Stimulated activated effector memory CD8-positive, alpha-beta T cell treated with anti-CD3 and anti-CD28 coated beads, Interleukin-12 subunit alpha, Interleukin-12 subunit beta, amount 100 ng/mL, for 72 hours (primary cell): Measurements from ENCODE around the gene NEB.
"Not testable (repeated sequence)": the region's sequence is repeated elsewhere in the genome, so short reads cannot be mapped to it uniquely, and the experiment has no call there.

ENCODE experiments used
- ATAC-seq: fragments of 150-1000 bp; cut with Tn5 transposase; 2 replicates; pipeline ENCODE4 v1.10.0; 2021
- DNase-seq, 2 donors: peaks; one replicate each; pipeline ENCODE4 v3.0.0; 2021 to 2022; ENCODE audit warnings: low spot score in 2 of 2
- H3K27ac Mint-ChIP-seq: one replicate; pipeline ENCODE4 v1.8.0; 2022; ENCODE audit warnings: mild to moderate bottlenecking, mixed read lengths
- H3K36me3 Mint-ChIP-seq: one replicate; pipeline ENCODE4 v1.8.0; 2022; ENCODE audit warnings: mild to moderate bottlenecking, mixed read lengths
- H3K4me1 Mint-ChIP-seq: one replicate; pipeline ENCODE4 v1.8.0; 2022; ENCODE audit warnings: mixed read lengths
- H3K4me3 Mint-ChIP-seq: one replicate; pipeline ENCODE4 v1.8.0; 2022; ENCODE audit warnings: mild to moderate bottlenecking, mixed read lengths
- H3K9me3 Mint-ChIP-seq: one replicate; pipeline ENCODE4 v1.8.0; 2022; ENCODE audit warnings: mixed read lengths

Gene NEB

GRCh38 chr2:151559431-151559830 is 174.8 kb downstream of the NEB start:
- H3K4me3 Mint-ChIP-seq, DNase-seq, ATAC-seq, H3K27ac Mint-ChIP-seq, H3K36me3 Mint-ChIP-seq, H3K9me3 Mint-ChIP-seq, H3K4me1 Mint-ChIP-seq: not testable (repeated sequence)

- not testable (repeated sequence) for H3K36me3 Mint-ChIP-seq, H3K9me3 Mint-ChIP-seq, ATAC-seq, H3K4me3 Mint-ChIP-seq, H3K27ac Mint-ChIP-seq, H3K4me1 Mint-ChIP-seq, DNase-seq
Measured at GRCh38 chr2:151557883-151558282, 176.4 kb downstream of the NEB start.

- Mint-ChIP-seq H3K36me3 (no peaks in the 10 kb centered on the region), H3K27ac (no peak overlapping the region), H3K9me3 (no peaks in the 10 kb centered on the region), H3K4me1 (no peaks in the 10 kb centered on the region), H3K4me3 (no peak overlapping the region)
- no peak for DNase-seq
- ATAC-seq, result peak; percentile 45
Measured at GRCh38 chr2:151556121-151556520, 178.2 kb downstream of the NEB start.

DNA sequence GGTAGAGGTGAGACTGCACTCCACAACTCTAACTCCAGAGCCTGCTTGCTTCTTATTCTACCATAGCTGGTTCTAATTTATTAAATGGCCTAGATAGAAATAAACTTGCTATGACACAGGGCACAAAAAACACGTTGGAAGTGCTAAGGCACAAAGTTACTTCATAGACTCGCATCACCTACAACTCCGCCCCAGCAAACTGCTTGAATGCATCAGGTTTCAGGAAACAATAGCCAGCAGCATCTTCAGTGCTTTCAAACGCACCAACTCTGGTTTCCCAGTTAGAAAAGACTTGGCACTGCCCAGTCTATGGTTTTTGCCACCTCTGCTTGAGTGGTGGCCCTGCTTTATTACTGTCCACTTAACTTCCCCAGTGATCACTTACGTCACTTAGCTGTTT is 182.0 kb downstream of the NEB start:
- no peak overlapping the region for H3K4me3 Mint-ChIP-seq
- no peaks in the 10 kb centered on the region for H3K9me3 Mint-ChIP-seq
- ATAC-seq (no peak), DNase-seq (no peak)
- no peaks in the 10 kb centered on the region for H3K36me3 Mint-ChIP-seq
- H3K27ac Mint-ChIP-seq, result no peak overlapping the region
- no peaks in the 10 kb centered on the region for H3K4me1 Mint-ChIP-seq

DNA sequence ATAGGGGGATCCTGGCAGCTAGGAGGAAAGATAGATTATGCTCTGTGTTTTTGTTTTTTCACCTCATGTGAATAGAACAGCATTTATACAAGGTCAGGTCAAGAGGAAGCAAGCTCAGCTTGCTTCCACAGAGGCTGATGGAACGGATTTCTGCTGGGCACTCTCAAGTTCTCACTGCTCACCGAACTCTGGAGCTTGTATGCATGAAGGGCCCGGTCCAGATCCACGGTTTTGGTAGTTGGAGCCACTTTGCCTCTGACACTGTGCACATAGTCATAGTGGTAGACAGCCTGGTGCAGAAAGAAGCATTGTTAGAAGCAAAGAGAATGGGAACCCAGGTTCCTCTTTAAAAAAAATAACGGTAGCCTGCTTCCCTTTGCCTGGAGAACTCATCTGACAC is 182.7 kb downstream of the NEB start:
- no peak for ATAC-seq
- Mint-ChIP-seq H3K36me3 (no peaks in the 10 kb centered on the region), H3K9me3 (no peaks in the 10 kb centered on the region), H3K4me3 (no peak overlapping the region), H3K27ac (no peak overlapping the region), H3K4me1 (no peaks in the 10 kb centered on the region)
- no peak for DNase-seq

- no peak overlapping the region for H3K4me3 Mint-ChIP-seq
- H3K36me3 Mint-ChIP-seq, result no peaks in the 10 kb centered on the region
- H3K9me3 Mint-ChIP-seq, result no peaks in the 10 kb centered on the region
- DNase-seq, result no peak
- no peak overlapping the region for H3K27ac Mint-ChIP-seq
- no peaks in the 10 kb centered on the region for H3K4me1 Mint-ChIP-seq
- no peak for ATAC-seq
Measured at GRCh38 chr2:151549191-151549590, 185.1 kb downstream of the NEB start.

DNA sequence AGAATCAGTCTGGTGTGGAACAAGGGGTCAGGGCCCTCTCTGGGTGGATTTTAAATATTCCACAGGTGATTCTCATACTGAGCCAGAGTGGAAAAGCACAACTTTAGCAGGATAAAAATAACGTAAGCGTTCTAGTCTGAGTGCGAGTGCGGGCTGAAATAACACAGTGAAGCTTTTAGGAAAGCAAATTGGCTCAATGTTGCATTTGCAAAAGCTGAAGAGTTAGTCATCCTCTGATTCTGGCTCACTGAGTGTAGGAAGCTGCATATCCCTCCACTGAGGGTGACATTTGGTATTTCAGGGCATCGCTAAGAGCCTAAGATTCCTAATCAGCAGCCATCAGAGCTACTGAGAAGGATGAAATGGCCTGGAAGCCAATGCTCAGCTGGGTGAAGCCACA is 189.8 kb downstream of the NEB start:
- Mint-ChIP-seq H3K4me1 (no peaks in the 10 kb centered on the region), H3K9me3 (no peaks in the 10 kb centered on the region), H3K4me3 (no peak overlapping the region), H3K27ac (no peak overlapping the region), H3K36me3 (no peaks in the 10 kb centered on the region)
- no peak for DNase-seq
- ATAC-seq, result no peak

GRCh38 chr2:151543876-151544275 is 190.4 kb downstream of the NEB start:
- H3K27ac Mint-ChIP-seq, result no peak overlapping the region
- H3K36me3 Mint-ChIP-seq, result no peaks in the 10 kb centered on the region
- no peaks in the 10 kb centered on the region for H3K9me3 Mint-ChIP-seq
- DNase-seq, result no peak
- no peaks in the 10 kb centered on the region for H3K4me1 Mint-ChIP-seq
- no peak for ATAC-seq
- no peak overlapping the region for H3K4me3 Mint-ChIP-seq

- Mint-ChIP-seq H3K27ac (no peak overlapping the region), H3K9me3 (no peaks in the 10 kb centered on the region), H3K4me3 (no peak overlapping the region), H3K36me3 (no peaks in the 10 kb centered on the region), H3K4me1 (no peaks in the 10 kb centered on the region)
- no peak for ATAC-seq
- DNase-seq, result no peak
Measured at GRCh38 chr2:151534001-151534400, 200.3 kb downstream of the NEB start.

- Mint-ChIP-seq H3K27ac (no peak overlapping the region), H3K9me3 (no peaks in the 10 kb centered on the region), H3K4me1 (no peaks in the 10 kb centered on the region), H3K36me3 (no peaks in the 10 kb centered on the region), H3K4me3 (no peak overlapping the region)
- DNase-seq (no peak), ATAC-seq (no peak)
Measured at GRCh38 chr2:151533127-151533526, 201.1 kb downstream of the NEB start.

DNA sequence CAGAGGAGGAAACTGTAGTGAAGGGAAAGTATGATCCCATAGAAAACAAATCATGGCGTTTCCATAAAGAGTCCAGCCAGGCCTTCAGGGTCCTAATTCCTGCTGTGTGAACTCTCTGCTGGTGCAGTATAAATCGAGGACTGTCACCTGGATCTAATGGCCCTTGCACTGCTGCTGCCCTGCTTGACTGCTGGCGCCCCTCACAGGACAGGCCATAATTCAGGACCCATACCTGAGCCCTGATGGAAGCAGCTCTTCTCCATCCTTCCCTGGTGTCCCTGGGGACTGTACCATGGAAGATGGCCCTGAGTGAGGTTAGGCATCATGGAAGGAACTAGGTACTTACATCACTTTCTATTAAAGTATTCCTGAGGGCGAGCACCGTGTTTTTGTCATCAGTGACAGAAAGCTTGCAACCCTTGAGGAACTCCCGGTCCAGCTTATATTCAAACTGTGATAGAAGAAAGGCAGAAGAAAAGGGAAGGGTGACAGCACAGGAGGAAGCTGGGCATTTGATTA is 207.6 kb downstream of the NEB start:
- no peaks in the 10 kb centered on the region for H3K9me3 Mint-ChIP-seq

GRCh38 chr2:151525821-151526373 is 208.4 kb downstream of the NEB start:
- Mint-ChIP-seq H3K9me3 (no peaks in the 10 kb centered on the region), H3K4me1 (no peaks in the 10 kb centered on the region), H3K4me3 (no peak overlapping the region), H3K36me3 (no peaks in the 10 kb centered on the region), H3K27ac (no peak overlapping the region)
- no peak for DNase-seq
- no peak for ATAC-seq

More for the DNA sequence above, 207.6 kb downstream of the NEB start:
- Mint-ChIP-seq H3K36me3 (no peaks in the 10 kb centered on the region), H3K4me3 (no peak overlapping the region), H3K27ac (no peak overlapping the region), H3K4me1 (no peaks in the 10 kb centered on the region)
- no peak for ATAC-seq
- DNase-seq, result no peak

GRCh38 chr2:151523850-151524249 is 210.4 kb downstream of the NEB start:
- Mint-ChIP-seq H3K36me3 (no peaks in the 10 kb centered on the region), H3K27ac (no peak overlapping the region), H3K4me1 (no peaks in the 10 kb centered on the region), H3K9me3 (no peaks in the 10 kb centered on the region), H3K4me3 (no peak overlapping the region)
- DNase-seq (no peak), ATAC-seq (no peak)

DNA sequence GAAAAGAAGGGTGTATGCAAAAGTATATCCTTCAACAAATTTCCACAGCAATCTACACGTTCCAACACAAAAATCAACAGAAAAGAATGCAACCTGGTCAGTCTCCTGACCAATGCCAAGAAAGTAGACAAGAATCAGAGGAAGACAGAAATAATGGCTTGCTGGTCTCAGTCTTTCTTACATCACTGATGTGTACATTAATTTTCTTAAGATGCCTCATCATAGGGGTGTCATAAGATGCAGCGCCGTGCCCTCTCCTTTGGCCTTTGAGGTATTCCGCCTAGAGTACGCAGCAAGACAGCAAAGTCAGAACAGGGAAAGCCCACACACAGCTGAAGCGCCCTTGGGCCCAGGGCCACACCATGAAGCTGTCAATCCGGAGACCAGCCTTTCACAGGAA is 211.7 kb downstream of the NEB start:
- ATAC-seq (no peak), DNase-seq (no peak)
- Mint-ChIP-seq H3K27ac (no peak overlapping the region), H3K4me3 (no peak overlapping the region), H3K4me1 (no peaks in the 10 kb centered on the region), H3K9me3 (no peaks in the 10 kb centered on the region), H3K36me3 (no peaks in the 10 kb centered on the region)

DNA sequence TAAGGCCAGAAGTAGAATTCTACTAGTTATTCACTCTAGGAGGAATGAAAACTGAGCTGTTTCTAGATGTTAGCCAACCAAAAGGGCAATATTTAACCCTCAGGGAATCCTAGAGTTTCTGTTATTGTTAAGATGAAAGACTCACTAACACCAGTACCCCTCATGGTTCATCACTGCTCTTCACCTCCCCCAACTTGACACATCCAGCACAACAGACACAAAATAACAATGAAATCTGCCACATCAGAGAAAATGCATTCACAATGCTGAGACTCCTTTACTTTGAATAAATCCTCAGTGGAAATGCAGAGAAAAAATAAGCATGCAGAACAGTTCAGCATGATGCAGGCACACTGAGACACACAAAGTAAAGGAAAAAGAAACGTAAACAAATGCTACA is 213.3 kb downstream of the NEB start:
- no peak for DNase-seq
- Mint-ChIP-seq H3K9me3 (no peaks in the 10 kb centered on the region), H3K4me1 (no peaks in the 10 kb centered on the region), H3K27ac (no peak overlapping the region), H3K36me3 (no peaks in the 10 kb centered on the region), H3K4me3 (no peak overlapping the region)
- ATAC-seq, result no peak

GRCh38 chr2:151518802-151519201 is 215.5 kb downstream of the NEB start:
- Mint-ChIP-seq H3K4me3 (no peak overlapping the region), H3K9me3 (no peaks in the 10 kb centered on the region), H3K4me1 (no peaks in the 10 kb centered on the region), H3K36me3 (no peaks in the 10 kb centered on the region), H3K27ac (no peak overlapping the region)
- ATAC-seq (no peak), DNase-seq (no peak)

- H3K4me3 Mint-ChIP-seq, result no peak overlapping the region
- DNase-seq (no peak), ATAC-seq (peak; percentile 21)
- H3K4me1 Mint-ChIP-seq, result no peaks in the 10 kb centered on the region
- no peaks in the 10 kb centered on the region for H3K36me3 Mint-ChIP-seq
- H3K27ac Mint-ChIP-seq, result no peak overlapping the region
- no peaks in the 10 kb centered on the region for H3K9me3 Mint-ChIP-seq
Measured at GRCh38 chr2:151508519-151508918, 225.8 kb downstream of the NEB start.
